Stomach (tissue), 4 donors: ENCODE data around the gene OGFR.

Source experiments
- CTCF ChIP-seq, 7 experiments: fragments of 450-650 bp in 4 of 7; fragments of 200-600 bp in 3 of 7; sonication (generic) in 3 of 7; IDR thresholded peaks; one replicate each; pipeline ENCODE4 v1.5.1; 2016 to 2019; ENCODE audit warnings: antibody characterized with exemption in 7 of 7, control low read depth in 2 of 7, mild to moderate bottlenecking in 1 of 7
- EP300 ChIP-seq: sonication (generic); formaldehyde crosslinking; IDR thresholded peaks from one replicate; pipeline ENCODE4 v1.6.1; 2017; ENCODE audit warnings: antibody characterized with exemption
- POLR2A ChIP-seq, 4 donors: fragments of 450-650 bp; IDR thresholded peaks; one replicate each; pipeline ENCODE4 v1.6.1; 2016; ENCODE audit warnings: antibody characterized with exemption in 4 of 4, control low read depth in 2 of 4, mild to moderate bottlenecking in 1 of 4, moderate library complexity in 1 of 4
- POLR2AphosphoS5 ChIP-seq, 3 donors: sonication (generic); formaldehyde crosslinking; IDR thresholded peaks; one replicate each; pipeline ENCODE4 v1.6.1; 2016; ENCODE audit warnings: antibody characterized with exemption in 3 of 3

- TF ChIP-seq CTCF (IDR thresholded peaks at IDR 0.05): no peak
- TF ChIP-seq POLR2A (IDR thresholded peaks at IDR 0.05): no peak
- no peak for TF ChIP-seq EP300
- TF ChIP-seq POLR2AphosphoS5 (IDR thresholded peaks at IDR 0.05): no peak
These were observed 9.0 kb downstream of the OGFR start for GRCh38 chr20:62813588-62813987.
